ENCODE data around the gene DDX46.

DNA sequence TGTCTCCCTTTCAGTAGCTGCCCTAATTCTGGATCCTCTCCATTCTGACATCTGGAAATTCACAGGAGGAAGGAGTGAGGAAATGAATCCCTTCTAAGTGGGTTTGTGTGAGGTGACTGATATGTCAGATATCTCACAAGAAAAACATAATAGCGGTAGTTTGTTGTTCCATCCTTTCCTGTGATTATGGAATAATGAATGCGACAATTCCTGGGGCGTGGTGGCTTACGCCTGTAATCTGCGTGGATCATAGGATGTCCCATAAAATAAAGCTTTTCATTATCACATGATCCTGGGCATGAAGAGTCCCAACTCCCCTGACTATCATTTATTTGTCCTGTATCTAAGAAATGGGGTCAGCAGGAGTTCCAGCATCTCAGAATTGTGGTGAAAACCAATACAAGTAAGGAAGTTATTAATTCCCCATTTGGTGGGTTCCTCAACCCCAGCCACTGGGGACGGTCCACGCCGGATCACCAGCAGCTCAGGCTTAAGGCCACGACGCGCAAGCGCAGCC, 86.8 kb downstream of the DDX46 start:
- TF ChIP-seq, protein P1, sequence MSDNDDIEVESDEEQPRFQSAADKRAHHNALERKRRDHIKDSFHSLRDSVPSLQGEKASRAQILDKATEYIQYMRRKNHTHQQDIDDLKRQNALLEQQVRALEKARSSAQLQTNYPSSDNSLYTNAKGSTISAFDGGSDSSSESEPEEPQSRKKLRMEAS (IDR thresholded peaks at IDR 0.05): no peak
- TF ChIP-seq CEBPB (IDR thresholded peaks at IDR 0.05) (no peak), RAD21 (IDR thresholded peaks at IDR 0.05; ENCODE audit: low read depth) (no peak), TCF12 (IDR thresholded peaks at IDR 0.05; ENCODE audit: low read depth) (no peak), TAF1 (IDR thresholded peaks at IDR 0.05; ENCODE audit: low read depth) (no peak), YY1 (IDR thresholded peaks at IDR 0.05; ENCODE audit: low read depth) (no peak), ZBTB7A (IDR thresholded peaks at IDR 0.05; ENCODE audit: low read depth) (no peak), NFIC (IDR thresholded peaks at IDR 0.05) (no peak), EP300 (IDR thresholded peaks at IDR 0.05; ENCODE audit: borderline replicate concordance) (no peak), FOXM1 (IDR thresholded peaks at IDR 0.05; ENCODE audit: borderline replicate concordance, low read depth) (0 out of 2 replicates have a peak, but pooled peaks have one; percentile 5)
- TF ChIP-seq, protein P2, sequence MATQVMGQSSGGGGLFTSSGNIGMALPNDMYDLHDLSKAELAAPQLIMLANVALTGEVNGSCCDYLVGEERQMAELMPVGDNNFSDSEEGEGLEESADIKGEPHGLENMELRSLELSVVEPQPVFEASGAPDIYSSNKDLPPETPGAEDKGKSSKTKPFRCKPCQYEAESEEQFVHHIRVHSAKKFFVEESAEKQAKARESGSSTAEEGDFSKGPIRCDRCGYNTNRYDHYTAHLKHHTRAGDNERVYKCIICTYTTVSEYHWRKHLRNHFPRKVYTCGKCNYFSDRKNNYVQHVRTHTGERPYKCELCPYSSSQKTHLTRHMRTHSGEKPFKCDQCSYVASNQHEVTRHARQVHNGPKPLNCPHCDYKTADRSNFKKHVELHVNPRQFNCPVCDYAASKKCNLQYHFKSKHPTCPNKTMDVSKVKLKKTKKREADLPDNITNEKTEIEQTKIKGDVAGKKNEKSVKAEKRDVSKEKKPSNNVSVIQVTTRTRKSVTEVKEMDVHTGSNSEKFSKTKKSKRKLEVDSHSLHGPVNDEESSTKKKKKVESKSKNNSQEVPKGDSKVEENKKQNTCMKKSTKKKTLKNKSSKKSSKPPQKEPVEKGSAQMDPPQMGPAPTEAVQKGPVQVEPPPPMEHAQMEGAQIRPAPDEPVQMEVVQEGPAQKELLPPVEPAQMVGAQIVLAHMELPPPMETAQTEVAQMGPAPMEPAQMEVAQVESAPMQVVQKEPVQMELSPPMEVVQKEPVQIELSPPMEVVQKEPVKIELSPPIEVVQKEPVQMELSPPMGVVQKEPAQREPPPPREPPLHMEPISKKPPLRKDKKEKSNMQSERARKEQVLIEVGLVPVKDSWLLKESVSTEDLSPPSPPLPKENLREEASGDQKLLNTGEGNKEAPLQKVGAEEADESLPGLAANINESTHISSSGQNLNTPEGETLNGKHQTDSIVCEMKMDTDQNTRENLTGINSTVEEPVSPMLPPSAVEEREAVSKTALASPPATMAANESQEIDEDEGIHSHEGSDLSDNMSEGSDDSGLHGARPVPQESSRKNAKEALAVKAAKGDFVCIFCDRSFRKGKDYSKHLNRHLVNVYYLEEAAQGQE (IDR thresholded peaks at IDR 0.05; ENCODE audit: low read depth): no peak
